Measurements from ENCODE around the gene PPP1R14D. TPM values are rescaled to one million over a fixed set of nuclear protein-coding genes. Genes with fewer than 3 reads are reported as not detected.

Gene PPP1R14D, protein sequence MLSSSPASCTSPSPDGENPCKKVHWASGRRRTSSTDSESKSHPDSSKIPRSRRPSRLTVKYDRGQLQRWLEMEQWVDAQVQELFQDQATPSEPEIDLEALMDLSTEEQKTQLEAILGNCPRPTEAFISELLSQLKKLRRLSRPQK
- 0.55 and 0.65 TPM in 2 replicates for total RNA-seq (2021)
- percentile 22 among the genes with signal in this experiment for Bru-seq, nascent RNA
- BruChase-seq, experiment 1, labeled RNA remaining after a 2-hour chase, result percentile 21 among the genes with signal in this experiment
- BruChase-seq, experiment 2, labeled RNA remaining after a 6-hour chase, result percentile 23 among the genes with signal in this experiment
- long read RNA-seq, result 0 reads

DNA sequence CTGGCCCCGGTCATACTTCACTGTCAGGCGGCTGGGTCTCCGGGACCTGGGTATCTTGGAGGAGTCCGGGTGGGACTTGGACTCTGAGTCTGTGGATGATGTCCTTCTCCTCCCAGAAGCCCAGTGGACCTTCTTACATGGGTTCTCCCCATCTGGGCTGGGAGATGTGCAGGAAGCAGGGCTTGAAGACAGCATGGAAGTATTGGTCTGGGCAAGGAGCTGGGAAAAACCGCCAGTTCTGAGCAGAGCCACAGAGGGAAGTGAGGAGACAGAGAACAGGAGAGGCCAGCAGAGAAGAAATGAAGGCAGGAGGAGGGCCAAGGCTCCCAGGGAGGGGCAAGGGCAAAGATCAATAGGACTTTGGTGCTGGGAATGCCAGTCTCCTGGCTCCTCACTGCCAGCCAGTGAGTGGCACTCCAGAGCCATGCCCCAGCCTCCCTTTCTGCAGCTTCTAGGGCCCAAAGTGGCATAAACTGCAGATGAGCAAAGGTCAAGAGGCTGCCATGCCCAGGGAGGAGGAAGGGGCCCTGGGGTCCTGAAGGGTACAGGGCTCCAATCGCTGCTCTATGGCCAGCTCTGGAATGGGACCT is at the start of gene PPP1R14D:
Gene PPP1R14D, minus strand, starts transcription at position 262 of the 590 bp plus-strand sequence. Its CDS starts 67 bp downstream, at position 195.
- CTCF ChIA-PET, result interaction anchor here (0.5 to 1.6 kb wide), 2 partner anchors 16 to 23 kb away, joined by 3 to 11 read pairs; no protein-coding TSS in a partner anchor
- no peak within 1 kb of the TSS for H3K4me3 ChIP-seq
- BruUV-seq (replicated peaks), result no TSS peak
- H3K9me3 ChIP-seq (ENCODE audit: insufficient read depth, low read depth), result no peaks in the 10 kb centered on the region
- no peaks in the 10 kb centered on the region for H3K79me2 ChIP-seq (ENCODE audit: low read depth)
- peaks cover 41% of the 10 kb centered on the region for H3F3A ChIP-seq (ENCODE audit: insufficient read depth, low read depth)
- no peak for DNase-seq
- H2AFZ ChIP-seq, result no peak within 1 kb of the TSS
- no peaks in the 10 kb centered on the region for H3K27me3 ChIP-seq (ENCODE audit: insufficient read depth, low read depth)
- H3K27ac ChIP-seq, result peak within 1 kb of the TSS; percentile 100; the same call in 1 of the 2 replicates
- no peaks in the 10 kb centered on the region for H3K36me3 ChIP-seq (ENCODE audit: low read depth)
- POLR2A ChIA-PET (ENCODE audit: unreplicated experiment), result interaction anchor here (0.6 kb wide), 1 partner anchor 15 kb away, joined by 3 read pairs; no protein-coding TSS in a partner anchor
- no peak for TF ChIP-seq EZH2 (IDR thresholded peaks at IDR 0.05; ENCODE audit: low read depth)
- TF ChIP-seq, protein P1, sequence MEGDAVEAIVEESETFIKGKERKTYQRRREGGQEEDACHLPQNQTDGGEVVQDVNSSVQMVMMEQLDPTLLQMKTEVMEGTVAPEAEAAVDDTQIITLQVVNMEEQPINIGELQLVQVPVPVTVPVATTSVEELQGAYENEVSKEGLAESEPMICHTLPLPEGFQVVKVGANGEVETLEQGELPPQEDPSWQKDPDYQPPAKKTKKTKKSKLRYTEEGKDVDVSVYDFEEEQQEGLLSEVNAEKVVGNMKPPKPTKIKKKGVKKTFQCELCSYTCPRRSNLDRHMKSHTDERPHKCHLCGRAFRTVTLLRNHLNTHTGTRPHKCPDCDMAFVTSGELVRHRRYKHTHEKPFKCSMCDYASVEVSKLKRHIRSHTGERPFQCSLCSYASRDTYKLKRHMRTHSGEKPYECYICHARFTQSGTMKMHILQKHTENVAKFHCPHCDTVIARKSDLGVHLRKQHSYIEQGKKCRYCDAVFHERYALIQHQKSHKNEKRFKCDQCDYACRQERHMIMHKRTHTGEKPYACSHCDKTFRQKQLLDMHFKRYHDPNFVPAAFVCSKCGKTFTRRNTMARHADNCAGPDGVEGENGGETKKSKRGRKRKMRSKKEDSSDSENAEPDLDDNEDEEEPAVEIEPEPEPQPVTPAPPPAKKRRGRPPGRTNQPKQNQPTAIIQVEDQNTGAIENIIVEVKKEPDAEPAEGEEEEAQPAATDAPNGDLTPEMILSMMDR (conservative IDR thresholded peaks at IDR 0.05), result no peak
- intact Hi-C loops (cut with micrococcal nuclease; ENCODE audit: unreplicated experiment), result no loop called here
- no peaks in the 10 kb centered on the region for H3K9me2 ChIP-seq (ENCODE audit: insufficient read depth)
- 0 out of 2 replicates have a peak within 1 kb of the TSS, but pooled peaks have one; percentile 69 for H3K4me2 ChIP-seq
- peaks cover 42% of the 10 kb centered on the region for H3K4me1 ChIP-seq (replicated peaks; ENCODE audit: insufficient read depth)
- H4K20me1 ChIP-seq (ENCODE audit: insufficient read depth), result no peaks in the 10 kb centered on the region

DNA sequence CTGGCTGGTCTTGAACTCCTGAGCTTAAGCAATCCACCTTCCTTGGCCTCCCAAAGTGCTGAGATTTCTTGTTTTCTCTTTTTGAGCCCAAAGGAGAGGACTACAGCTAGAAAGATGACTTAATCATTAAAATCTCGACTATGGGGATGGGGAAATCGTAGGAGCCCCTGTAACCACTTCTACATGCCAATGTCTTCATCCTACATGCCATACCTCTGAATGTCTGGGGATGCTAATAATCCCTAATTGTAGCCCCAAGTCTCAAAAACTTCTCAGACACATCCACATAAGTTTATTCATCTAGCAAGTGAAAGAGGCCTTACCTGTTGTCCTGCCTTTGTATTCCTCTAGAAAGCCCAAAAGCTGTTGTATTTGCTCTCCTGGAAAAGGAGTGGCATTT is 49.2 kb upstream of the PPP1R14D start:
- no peaks in the 10 kb centered on the region for H4K20me1 ChIP-seq (ENCODE audit: insufficient read depth)
- peak overlapping the region; percentile 50 for H3K27ac ChIP-seq
- H2AFZ ChIP-seq, result no peak overlapping the region
- no peaks in the 10 kb centered on the region for H3K9me2 ChIP-seq (ENCODE audit: insufficient read depth)
- CTCF ChIA-PET, result interaction anchor here (0.6 to 2.1 kb wide), 5 partner anchors 8 to 407 kb away, joined by 3 to 10 read pairs (median 6); no protein-coding TSS in a partner anchor
- peaks cover 3% of the 10 kb centered on the region; the same call in 1 of the 2 replicates for H3K36me3 ChIP-seq (ENCODE audit: low read depth)
- peaks cover 8% of the 10 kb centered on the region for H3K79me2 ChIP-seq (ENCODE audit: low read depth)
- POLR2A ChIA-PET (ENCODE audit: unreplicated experiment), result no interaction called here
- H3K4me3 ChIP-seq, result no peak overlapping the region
- H3K27me3 ChIP-seq (ENCODE audit: insufficient read depth, low read depth), result no peaks in the 10 kb centered on the region
- H3F3A ChIP-seq (ENCODE audit: insufficient read depth, low read depth), result peaks cover 42% of the 10 kb centered on the region
- BruUV-seq (replicated peaks), result no TSS peak
- no peaks in the 10 kb centered on the region for H3K9me3 ChIP-seq (ENCODE audit: insufficient read depth, low read depth)
- H3K4me1 ChIP-seq (replicated peaks; ENCODE audit: insufficient read depth), result peaks cover 44% of the 10 kb centered on the region
- TF ChIP-seq EZH2 (IDR thresholded peaks at IDR 0.05; ENCODE audit: low read depth), result no peak
- TF ChIP-seq, protein P1 (conservative IDR thresholded peaks at IDR 0.05), result no peak
- peak in 1 of 2 experiments; percentile 61 for DNase-seq
- intact Hi-C loops (cut with micrococcal nuclease; ENCODE audit: unreplicated experiment), result loop anchor here (10.0 kb wide), 1 partner anchor 773 kb away; the partner anchor contains the start of gene BMF
- no peak overlapping the region for H3K4me2 ChIP-seq

DNA sequence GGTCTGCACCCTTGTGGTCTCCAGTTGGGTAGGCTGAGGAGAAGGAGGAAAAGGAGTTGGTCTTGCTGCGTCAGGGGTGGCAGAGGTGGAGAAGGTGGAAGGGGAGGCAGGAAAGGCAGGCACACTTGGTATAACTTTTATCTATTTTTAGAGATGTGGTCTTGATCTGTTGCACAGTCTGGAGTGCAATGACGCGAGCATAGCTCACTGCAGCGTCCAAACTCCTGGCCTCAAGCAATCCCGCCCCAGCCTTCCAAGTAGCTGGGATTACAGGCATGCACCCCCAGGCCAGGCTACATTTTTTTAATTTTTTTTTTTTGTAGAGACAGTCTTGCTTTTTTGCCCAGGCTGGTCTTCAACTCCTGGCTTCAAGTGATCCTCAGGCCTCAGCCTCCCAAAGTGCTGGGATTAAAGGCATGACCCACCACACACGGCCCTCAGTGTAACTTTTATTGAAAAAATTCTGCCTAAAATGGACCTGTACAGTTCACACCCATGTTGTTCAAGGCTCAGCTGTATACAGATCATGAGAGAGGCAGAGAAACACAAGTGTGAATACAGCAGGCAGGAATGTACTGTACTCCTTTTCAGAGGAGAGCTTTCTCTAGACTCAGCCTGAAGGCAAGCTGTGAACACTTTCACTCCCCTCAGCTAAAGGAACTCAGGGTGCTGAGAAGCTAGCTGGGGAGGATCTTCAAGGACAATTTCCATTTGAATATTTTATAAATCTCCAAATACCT is 47.7 kb upstream of the PPP1R14D start:
- BruUV-seq (replicated peaks), result no TSS peak
- TF ChIP-seq EZH2 (IDR thresholded peaks at IDR 0.05; ENCODE audit: low read depth), result no peak
- TF ChIP-seq, protein P1 (conservative IDR thresholded peaks at IDR 0.05), result no peak
- peaks cover 3% of the 10 kb centered on the region; the same call in 1 of the 2 replicates for H3K36me3 ChIP-seq (ENCODE audit: low read depth)
- POLR2A ChIA-PET (ENCODE audit: unreplicated experiment), result interaction anchor here (0.6 to 0.7 kb wide), 2 partner anchors 16 to 18 kb away, joined by 3 to 6 read pairs; no protein-coding TSS in a partner anchor
- peaks cover 16% of the 10 kb centered on the region for H3K79me2 ChIP-seq (ENCODE audit: low read depth)
- H3K4me1 ChIP-seq (replicated peaks; ENCODE audit: insufficient read depth), result peaks cover 58% of the 10 kb centered on the region
- no peaks in the 10 kb centered on the region for H3K9me3 ChIP-seq (ENCODE audit: insufficient read depth, low read depth)
- no peak overlapping the region for H3K4me3 ChIP-seq
- no peaks in the 10 kb centered on the region for H3K27me3 ChIP-seq (ENCODE audit: insufficient read depth, low read depth)
- peak in 1 of 2 experiments; percentile 34 for DNase-seq
- H3F3A ChIP-seq (ENCODE audit: insufficient read depth, low read depth), result peaks cover 48% of the 10 kb centered on the region
- no peaks in the 10 kb centered on the region for H3K9me2 ChIP-seq (ENCODE audit: insufficient read depth)
- H3K27ac ChIP-seq, result peak overlapping the region; percentile 34; the same call in 1 of the 2 replicates
- H3K4me2 ChIP-seq, result no peak overlapping the region
- CTCF ChIA-PET, result interaction anchor here (0.6 to 1.3 kb wide), 5 partner anchors 16 to 175 kb away, joined by 3 to 7 read pairs (median 4); no protein-coding TSS in a partner anchor
- intact Hi-C loops (cut with micrococcal nuclease; ENCODE audit: unreplicated experiment), result loop anchor here (10.0 kb wide), 1 partner anchor 771 kb away; the partner anchor contains the start of gene BMF
- H2AFZ ChIP-seq, result no peak overlapping the region
- H4K20me1 ChIP-seq (ENCODE audit: insufficient read depth), result no peaks in the 10 kb centered on the region
